Trophoblast cell (in vitro differentiated cells and primary cell): ENCODE data around the gene PRR11.
A peak's percentile ranks its signal among the peaks of the same experiment; 100 is the strongest.
"Not testable (repeated sequence)": the region's sequence is repeated elsewhere in the genome, so short reads cannot be mapped to it uniquely, and the experiment has no call there.

Source experiments
- DNase-seq, 2 donors: peaks; one replicate each; pipeline ENCODE4 v3.0.0-alpha.2; 2016
- H2AFZ ChIP-seq: 2 replicates; pipeline ENCODE4 v1.6.1; 2013; ENCODE audit warnings: low read length, moderate library complexity, mild to moderate bottlenecking; ENCODE audit not compliant: insufficient read depth, poor library complexity
- H2AK5ac ChIP-seq: 2 replicates; pipeline ENCODE4 v1.6.1; 2013; ENCODE audit warnings: mild to moderate bottlenecking, low read length
- H2BK120ac ChIP-seq: 2 replicates; pipeline ENCODE4 v1.6.1; 2013; ENCODE audit warnings: low read length, mild to moderate bottlenecking, moderate library complexity; ENCODE audit not compliant: insufficient read depth, poor library complexity
- H2BK12ac ChIP-seq: 2 replicates; pipeline ENCODE4 v1.6.1; 2013; ENCODE audit warnings: mild to moderate bottlenecking, low read length, moderate library complexity
- H2BK5ac ChIP-seq: 2 replicates; pipeline ENCODE4 v1.6.1; 2013; ENCODE audit warnings: low read length, low read depth, moderate library complexity, mild to moderate bottlenecking; ENCODE audit not compliant: poor library complexity
- H3K14ac ChIP-seq: 2 replicates; pipeline ENCODE4 v1.6.1; 2013; ENCODE audit warnings: mild to moderate bottlenecking, low read length
- H3K18ac ChIP-seq: 2 replicates; pipeline ENCODE4 v1.6.1; 2013; ENCODE audit warnings: mild to moderate bottlenecking, low read length
- H3K23ac ChIP-seq: 2 replicates; pipeline ENCODE4 v1.6.1; 2013; ENCODE audit warnings: low read length
- H3K27ac ChIP-seq: 2 replicates; pipeline ENCODE4 v1.5.1; 2013; ENCODE audit warnings: low read depth, mild to moderate bottlenecking, inconsistent platforms, low read length, moderate library complexity
- H3K27me3 ChIP-seq: 2 replicates; pipeline ENCODE4 v1.6.1; 2013; ENCODE audit warnings: inconsistent platforms, mild to moderate bottlenecking, low read length, moderate library complexity; ENCODE audit not compliant: insufficient read depth
- H3K36me3 ChIP-seq, 2 experiments: 1 replicate in 1 of 2; 2 replicates in 1 of 2; pipeline ENCODE4 v1.6.1; 2013; ENCODE audit warnings: low read length in 2 of 2, mild to moderate bottlenecking in 2 of 2, moderate library complexity in 1 of 2; ENCODE audit not compliant: insufficient read depth in 2 of 2, control insufficient read depth in 1 of 2
- H3K4ac ChIP-seq: 2 replicates; pipeline ENCODE4 v1.6.1; 2013; ENCODE audit warnings: low read depth, mild to moderate bottlenecking, low read length, moderate library complexity
- H3K4me1 ChIP-seq, 2 experiments: 1 replicate in 1 of 2; 2 replicates in 1 of 2; pipeline ENCODE4 v1.6.1; 2013; ENCODE audit warnings: low read length in 2 of 2, mild to moderate bottlenecking in 2 of 2, moderate library complexity in 1 of 2; ENCODE audit not compliant: insufficient read depth in 2 of 2, control insufficient read depth in 1 of 2
- H3K4me2 ChIP-seq: 2 replicates; pipeline ENCODE4 v1.6.1; 2013; ENCODE audit warnings: inconsistent platforms, mild to moderate bottlenecking, low read length, moderate library complexity
- H3K4me3 ChIP-seq: 2 replicates; pipeline ENCODE4 v1.5.1; 2013; ENCODE audit warnings: mild to moderate bottlenecking, low read depth, low read length, inconsistent platforms
- H3K79me1 ChIP-seq: one replicate; pipeline ENCODE4 v1.6.1; 2013; ENCODE audit warnings: low read length
- H3K79me2 ChIP-seq: 2 replicates; pipeline ENCODE4 v1.6.1; 2013; ENCODE audit warnings: low read length, mild to moderate bottlenecking; ENCODE audit not compliant: control insufficient read depth, insufficient read depth, poor library complexity
- H3K9ac ChIP-seq: 2 replicates; pipeline ENCODE4 v1.6.1; 2013; ENCODE audit warnings: mild to moderate bottlenecking, low read length
- H3K9me3 ChIP-seq: 2 replicates; pipeline ENCODE4 v1.6.1; 2013; ENCODE audit warnings: low read depth, mild to moderate bottlenecking, control low read depth, inconsistent platforms, low read length; ENCODE audit not compliant: insufficient read depth
- H4K12ac ChIP-seq: 2 replicates; pipeline ENCODE4 v1.6.1; 2013; ENCODE audit warnings: low read depth, mild to moderate bottlenecking, low read length, moderate library complexity
- H4K8ac ChIP-seq: 2 replicates; pipeline ENCODE4 v1.6.1; 2013; ENCODE audit warnings: low read depth, mild to moderate bottlenecking, low read length, moderate library complexity
- H4K91ac ChIP-seq: one replicate; pipeline ENCODE4 v1.6.1; 2013; ENCODE audit warnings: low read depth, mild to moderate bottlenecking, low read length, moderate library complexity
- WGBS: extraction: QIAGEN DNeasy Blood & Tissue Kit; methylation state at CpG from one replicate; pipeline ENCODE4 v1.1.7; 2013; ENCODE audit warnings: missing lambda C conversion rate; ENCODE audit not compliant: insufficient read length, insufficient coverage; ENCODE audit errors: extremely low coverage; 5-methylcytosine and 5-hydroxymethylcytosine counted together

Gene PRR11

GRCh38 chr17:59221159-59221847 is 65.8 kb downstream of the PRR11 start:
- WGBS, result no CpG with 5 or more reads among the region's 17 CpGs
- Histone ChIP-seq H2BK12ac (no peak overlapping the region), H3K9me3 (no peaks in the 10 kb centered on the region), H4K12ac (no peak overlapping the region), H3K23ac (no peak overlapping the region), H3K79me1 (peaks cover 4% of the 10 kb centered on the region), H3K4me2 (peak overlapping the region; percentile 90), H3K9ac (peak overlapping the region; percentile 70), H4K8ac (peak overlapping the region; percentile 85), H3K27me3 (no peaks in the 10 kb centered on the region), H4K91ac (peak overlapping the region; percentile 64), H3K4me1 (peaks cover 0 to 5% of the 10 kb centered on the region in 2 experiments), H3K27ac (no peak overlapping the region), H3K18ac (peak overlapping the region; percentile 42), H3K79me2 (peaks cover 8% of the 10 kb centered on the region), H3K36me3 (no peaks in the 10 kb centered on the region), H3K14ac (peak overlapping the region; percentile 76), H3K4me3 (peak overlapping the region; percentile 74), H2BK120ac (no peak overlapping the region), H2BK5ac (peak overlapping the region; percentile 44), H3K4ac (no peak overlapping the region), H2AFZ (peak overlapping the region; percentile 80), H2AK5ac (no peak overlapping the region)
- DNase-seq, result peak in 1 of 2 donors; percentile 13

GRCh38 chr17:59223813-59224212 is 68.3 kb downstream of the PRR11 start:
- Histone ChIP-seq H3K79me2 (peaks cover 8% of the 10 kb centered on the region), H4K91ac (no peak overlapping the region), H3K36me3 (no peaks in the 10 kb centered on the region), H3K9ac (no peak overlapping the region), H3K23ac (no peak overlapping the region), H3K4me3 (no peak overlapping the region), H3K4ac (no peak overlapping the region), H3K4me1 (peaks cover 0 to 5% of the 10 kb centered on the region in 2 experiments), H2BK120ac (no peak overlapping the region), H3K79me1 (peaks cover 4% of the 10 kb centered on the region), H3K4me2 (no peak overlapping the region), H3K14ac (no peak overlapping the region), H3K27ac (no peak overlapping the region), H3K9me3 (no peaks in the 10 kb centered on the region), H4K12ac (no peak overlapping the region), H2AK5ac (no peak overlapping the region), H4K8ac (no peak overlapping the region), H3K27me3 (no peaks in the 10 kb centered on the region), H3K18ac (no peak overlapping the region), H2AFZ (no peak overlapping the region), H2BK5ac (no peak overlapping the region), H2BK12ac (no peak overlapping the region)
- no CpG with 5 or more reads among the region's 7 CpGs for WGBS
- peak in 1 of 2 donors; percentile 22 for DNase-seq

- not testable (repeated sequence) for H2BK5ac ChIP-seq, H2AFZ ChIP-seq, H3K79me1 ChIP-seq, H3K14ac ChIP-seq, H3K9ac ChIP-seq, H3K23ac ChIP-seq, H2BK12ac ChIP-seq, H2BK120ac ChIP-seq, H3K18ac ChIP-seq, H3K4me1 ChIP-seq, H3K4me3 ChIP-seq, H4K12ac ChIP-seq, H2AK5ac ChIP-seq, H3K4me2 ChIP-seq, H3K9me3 ChIP-seq, DNase-seq, H3K27me3 ChIP-seq, H4K91ac ChIP-seq, H4K8ac ChIP-seq, H3K4ac ChIP-seq, H3K36me3 ChIP-seq, H3K79me2 ChIP-seq, H3K27ac ChIP-seq
- WGBS, result no CpG with 5 or more reads among the region's 1 CpG
Observed at GRCh38 chr17:59228588-59228987, 73.0 kb downstream of the PRR11 start.

- Histone ChIP-seq H4K8ac (no peak overlapping the region), H3K4me1 (no peaks in the 10 kb centered on the region)
- WGBS, result no CpG with 5 or more reads among the region's 3 CpGs
Observed at GRCh38 chr17:59230764-59231163, 75.2 kb downstream of the PRR11 start.

More at GRCh38 chr17:59230764-59231163, 75.2 kb downstream of the PRR11 start:
- Histone ChIP-seq H3K36me3 (no peaks in the 10 kb centered on the region), H2BK12ac (no peak overlapping the region), H2AK5ac (no peak overlapping the region), H3K4ac (no peak overlapping the region), H3K14ac (no peak overlapping the region), H4K12ac (no peak overlapping the region), H3K23ac (no peak overlapping the region), H3K4me3 (no peak overlapping the region), H3K9me3 (no peaks in the 10 kb centered on the region), H4K91ac (no peak overlapping the region), H3K79me1 (no peaks in the 10 kb centered on the region), H3K27ac (no peak overlapping the region), H2AFZ (no peak overlapping the region), H2BK5ac (no peak overlapping the region), H3K4me2 (no peak overlapping the region), H3K18ac (no peak overlapping the region), H3K9ac (no peak overlapping the region), H3K27me3 (no peaks in the 10 kb centered on the region), H3K79me2 (no peaks in the 10 kb centered on the region), H2BK120ac (no peak overlapping the region)
- DNase-seq, result no peak
